HG03175 (cell line): ENCODE data around the gene ERC2.

Experiments
- ATAC-seq: cut with Tn5 transposase; IDR thresholded peaks from one replicate; pipeline ENCODE4 v1.9.1; 2021; ENCODE audit warnings: mild to moderate bottlenecking, moderate library complexity; ENCODE audit not compliant: unreplicated experiment

Gene ERC2

DNA sequence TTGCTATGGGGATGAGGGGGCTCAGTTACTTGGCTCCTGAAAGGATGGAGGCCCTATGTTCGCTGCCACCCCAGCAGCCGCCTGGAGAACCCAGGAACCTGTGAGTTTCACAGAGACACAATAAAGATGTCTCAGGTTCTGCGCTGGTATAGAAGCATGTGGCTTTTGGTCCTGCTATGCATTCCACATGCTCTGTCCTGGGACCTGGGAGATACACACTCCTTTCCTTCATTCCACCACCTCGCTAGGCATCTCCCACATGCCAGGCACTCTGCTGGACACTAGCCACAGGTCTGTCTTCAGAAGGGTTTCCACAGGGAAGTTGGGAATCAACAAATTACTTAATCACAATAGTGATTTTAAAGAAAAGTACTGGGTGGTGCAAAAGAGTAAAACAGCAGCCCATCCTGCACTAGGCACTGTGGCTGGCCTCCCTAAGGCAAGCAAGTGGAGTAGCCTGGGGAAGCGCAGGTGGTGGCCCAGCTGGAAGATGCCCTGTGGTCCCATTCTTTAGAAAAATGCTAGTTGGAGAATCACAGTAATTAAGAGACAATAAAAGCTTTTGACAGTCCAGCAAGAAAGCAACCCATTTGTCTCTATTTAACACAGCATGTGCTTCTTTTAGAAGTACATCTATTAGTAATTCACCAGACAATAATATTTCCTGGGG, 572.2 kb downstream of the ERC2 start:
- no peak for ATAC-seq

DNA sequence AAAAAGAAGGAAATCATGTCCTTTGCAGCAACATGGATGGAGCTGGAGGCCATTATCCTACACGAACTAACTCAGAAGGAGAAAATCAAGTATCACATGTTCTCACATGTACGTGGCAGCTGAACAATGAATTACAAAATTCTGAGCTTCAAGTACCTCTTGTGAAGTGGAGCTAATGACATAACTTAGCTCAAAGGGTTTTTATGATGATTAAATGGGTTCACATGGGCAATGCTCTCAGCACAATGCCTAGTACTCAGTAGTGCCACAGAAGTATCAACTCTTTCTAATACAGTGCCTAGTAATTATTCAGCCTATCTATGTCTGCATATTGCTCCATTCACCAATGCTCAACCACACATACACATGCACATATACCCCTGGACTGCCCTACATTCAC, 573.7 kb downstream of the ERC2 start:
- no peak for ATAC-seq

DNA sequence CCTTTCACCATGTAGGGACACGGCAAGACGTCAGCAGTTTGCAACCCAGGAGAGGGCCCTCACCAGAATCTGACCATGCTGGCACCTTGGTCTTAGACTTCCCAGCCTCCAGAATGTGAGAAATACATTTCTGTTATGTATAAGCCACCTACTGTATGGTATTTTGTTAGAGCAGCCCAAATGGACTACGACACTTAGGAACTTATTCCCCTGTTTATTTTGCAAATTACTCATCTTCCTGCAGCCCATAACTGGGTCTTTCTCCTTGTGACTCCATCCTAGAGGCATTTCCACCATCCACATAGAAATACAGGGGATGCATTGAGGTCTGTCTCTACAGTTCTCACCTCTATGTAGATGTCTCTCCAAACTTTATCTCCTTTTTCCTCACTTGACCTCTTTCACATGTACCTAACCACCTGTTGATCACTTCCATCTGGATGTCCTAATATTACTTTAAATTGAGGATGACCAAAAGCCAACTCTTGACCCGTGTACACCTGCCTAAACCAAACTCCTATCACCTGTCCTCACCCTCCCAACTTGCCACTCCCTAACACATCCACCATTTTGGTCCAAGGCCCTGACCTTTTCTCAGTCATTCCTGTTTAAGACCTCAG, 575.1 kb downstream of the ERC2 start:
- ATAC-seq = no peak

DNA sequence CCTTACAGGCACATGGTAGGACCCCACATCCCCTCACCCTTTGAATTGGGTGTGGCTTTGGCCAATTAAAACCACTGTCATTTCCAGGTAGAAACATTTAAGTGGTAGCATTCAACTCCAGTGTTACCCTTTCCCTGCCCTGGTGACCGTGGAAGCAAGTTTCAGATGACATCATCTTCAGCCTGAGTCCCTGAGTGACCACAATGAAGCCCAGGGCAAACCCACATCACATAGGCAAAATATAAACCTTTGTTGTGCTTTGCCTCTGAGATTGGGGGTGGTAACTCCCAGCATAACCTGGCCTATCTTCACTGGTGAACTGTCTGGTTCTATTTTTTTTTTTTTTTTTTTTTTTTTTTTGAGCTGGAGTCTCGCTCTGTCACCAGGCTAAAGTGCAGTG, 577.2 kb downstream of the ERC2 start:
- ATAC-seq = no peak

DNA sequence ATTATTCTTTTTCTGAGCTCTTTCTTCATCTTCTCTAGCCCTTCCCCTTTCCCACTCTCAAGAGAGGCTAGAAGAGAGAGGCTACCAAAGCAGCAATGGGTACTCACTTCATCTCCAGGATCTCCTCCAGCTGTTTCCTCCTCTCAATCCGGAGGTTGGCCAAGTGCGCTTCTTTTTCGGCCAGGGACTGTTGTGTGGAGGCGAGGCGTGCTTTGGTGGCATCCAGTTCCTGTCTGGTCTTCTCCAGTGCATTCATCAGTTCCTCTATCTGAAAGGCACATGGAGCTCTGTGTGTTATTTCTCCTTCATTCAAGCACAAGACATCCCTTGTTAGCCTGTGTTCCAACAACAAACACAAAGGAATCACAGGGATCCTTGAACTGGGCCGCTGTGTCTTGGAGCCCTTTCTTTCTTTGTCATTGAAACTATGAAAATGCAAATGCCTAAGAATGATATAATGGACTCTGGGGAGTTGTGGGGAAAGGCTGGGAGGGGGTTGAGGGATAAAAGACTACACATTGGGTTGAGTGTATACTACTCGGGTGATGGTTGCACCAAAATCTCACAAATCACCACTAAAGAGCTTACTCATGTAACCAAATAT, 579.9 kb downstream of the ERC2 start:
- ATAC-seq = no peak

DNA sequence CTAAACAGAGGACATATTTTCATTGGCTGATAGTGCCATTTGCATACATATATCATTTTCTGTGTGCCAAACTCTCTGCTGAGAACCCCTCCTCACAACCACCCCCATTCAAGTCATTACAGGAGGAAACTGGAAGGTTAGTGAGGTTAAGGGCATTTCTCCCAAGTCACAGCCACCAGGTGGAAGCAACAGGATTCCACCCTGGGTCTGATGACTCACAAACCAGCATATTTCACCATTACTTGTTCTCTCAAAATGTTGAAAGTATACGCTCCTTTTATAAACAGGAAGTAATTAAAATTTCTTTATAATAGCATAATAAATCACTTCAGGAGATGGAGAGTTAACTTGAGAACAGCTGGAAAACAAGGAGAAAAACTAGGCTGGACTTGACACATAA, 582.5 kb downstream of the ERC2 start:
- no peak for ATAC-seq

DNA sequence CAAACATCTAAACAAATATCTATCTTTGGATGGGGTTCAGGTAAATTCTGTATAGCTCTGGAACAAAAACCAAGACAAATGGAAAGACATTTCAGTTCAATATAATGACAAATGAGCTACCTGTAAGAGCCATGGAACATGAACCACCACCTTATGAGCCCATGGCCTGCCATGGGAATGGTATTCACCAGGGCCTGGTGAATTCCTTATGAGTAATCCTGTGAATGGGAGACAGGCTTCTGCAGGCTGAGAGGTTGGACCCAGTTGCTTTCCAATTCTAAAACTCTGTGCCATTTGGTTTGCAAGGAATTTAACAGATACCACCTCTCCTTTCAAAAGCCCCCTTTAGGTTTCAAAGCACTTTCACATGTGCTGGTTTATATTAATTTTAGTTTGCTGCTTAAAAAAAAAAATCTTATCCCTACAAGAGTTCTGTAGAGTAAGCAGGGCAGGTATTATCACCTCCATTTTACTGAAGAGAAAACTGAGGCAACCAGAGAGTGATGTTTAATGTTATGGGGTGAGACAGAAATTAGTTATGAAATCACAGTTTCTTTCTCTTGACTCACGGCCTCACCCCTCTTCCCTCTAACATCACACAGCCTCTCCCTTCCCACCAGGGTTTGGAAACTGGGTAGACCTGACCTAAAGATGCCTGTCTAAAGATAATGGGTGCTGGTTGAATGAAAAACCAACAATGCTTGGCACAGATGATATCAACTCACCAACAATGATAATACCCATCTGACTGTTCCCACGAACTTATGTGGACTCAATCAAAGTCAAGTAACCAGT, 583.6 kb downstream of the ERC2 start:
- ATAC-seq = no peak

DNA sequence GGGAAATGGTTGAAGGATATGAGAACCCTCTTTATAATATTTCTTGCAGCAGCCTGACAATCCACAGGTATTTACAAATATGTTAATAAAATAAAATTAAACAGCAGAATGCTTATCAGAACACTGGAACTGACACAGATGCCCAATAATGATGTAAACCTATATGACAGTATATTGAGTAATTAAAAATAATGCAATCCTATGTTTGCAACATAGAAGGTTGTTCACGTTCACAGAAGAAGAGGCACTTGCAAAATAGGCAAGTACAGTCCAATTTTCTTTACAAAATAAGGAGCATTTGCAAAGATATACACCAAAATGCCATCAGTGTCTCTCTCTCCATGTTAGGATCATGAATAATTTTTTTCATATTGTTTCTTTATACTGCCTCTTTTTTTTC, 584.2 kb downstream of the ERC2 start:
- no peak for ATAC-seq

DNA sequence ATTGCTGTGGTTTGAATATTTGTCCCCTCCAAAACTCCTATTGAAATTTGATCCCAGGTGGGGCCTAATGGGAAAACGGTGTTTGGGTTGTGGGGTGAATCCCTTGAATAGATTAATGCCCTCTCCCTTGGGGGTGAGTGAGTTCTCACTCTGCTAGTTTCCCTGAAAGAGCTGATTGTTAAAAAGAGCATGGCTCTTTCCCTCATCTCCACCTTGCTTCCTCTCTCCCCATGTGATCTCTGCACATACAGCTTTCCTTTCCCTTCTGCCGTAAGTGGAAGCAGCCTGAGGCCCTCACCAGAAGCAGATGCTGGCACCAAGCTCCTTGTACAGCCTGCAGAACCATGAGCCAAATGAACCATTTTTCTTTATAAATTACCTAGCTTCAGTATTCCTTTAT, 586.3 kb downstream of the ERC2 start:
- ATAC-seq = no peak

DNA sequence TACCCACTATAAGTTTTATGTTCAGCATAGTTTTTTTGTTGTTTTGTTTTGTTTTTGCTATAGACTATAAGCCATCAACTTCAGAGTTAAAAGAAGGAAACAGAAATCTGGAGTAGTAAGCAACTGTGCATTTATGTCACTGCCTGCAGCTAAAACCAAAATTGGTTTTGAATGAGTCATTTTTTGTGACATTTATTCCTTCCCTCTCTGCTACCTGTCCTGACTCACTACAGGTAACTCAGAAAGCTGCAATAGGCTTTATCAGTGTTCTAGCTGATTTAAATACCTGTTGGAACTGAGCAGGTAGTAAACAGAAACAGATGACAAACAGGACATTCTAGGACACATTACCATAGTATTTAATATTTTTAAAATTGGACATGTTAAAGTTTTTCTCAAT, 587.9 kb downstream of the ERC2 start:
- no peak for ATAC-seq

DNA sequence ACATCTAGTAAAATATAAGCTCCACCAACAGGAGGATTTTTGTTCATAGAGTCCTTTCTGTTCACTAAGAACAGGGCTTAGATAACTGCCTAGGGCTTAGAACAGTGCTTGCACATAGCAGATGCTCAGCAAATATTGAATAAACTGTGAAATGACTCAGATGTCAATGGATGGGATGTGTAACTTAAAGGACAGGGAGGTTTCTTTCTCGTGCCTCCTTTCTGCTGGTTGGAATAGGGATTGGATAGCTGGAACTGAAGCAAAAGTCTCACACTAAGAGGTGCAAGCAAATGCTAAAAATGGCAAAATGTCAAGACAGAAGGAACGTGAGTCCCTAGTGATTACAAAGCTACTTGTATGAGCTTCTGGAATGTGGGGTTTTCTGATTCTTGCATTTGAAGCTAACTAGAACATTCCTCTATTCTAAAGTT, 588.4 kb downstream of the ERC2 start:
- no peak for ATAC-seq

DNA sequence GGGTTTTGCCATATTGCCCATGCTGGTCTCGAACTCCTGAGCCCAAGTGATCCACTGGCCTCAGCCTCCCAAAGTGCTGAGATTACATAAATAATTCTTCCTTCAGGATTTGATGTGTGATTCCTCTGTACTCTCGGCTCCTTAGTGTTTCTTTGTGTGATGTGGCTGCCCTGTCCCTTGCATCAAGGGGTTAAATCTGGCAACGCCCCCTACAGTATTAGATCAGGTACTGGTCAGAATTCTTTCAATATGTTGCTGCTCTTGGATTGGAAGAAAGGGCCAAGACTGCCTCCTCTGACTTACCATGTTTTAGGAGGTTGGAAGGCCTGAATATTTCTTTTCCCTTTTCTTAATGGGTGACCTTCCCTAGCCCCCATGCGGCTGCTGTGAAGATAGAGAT, 590.6 kb downstream of the ERC2 start:
- no peak for ATAC-seq

DNA sequence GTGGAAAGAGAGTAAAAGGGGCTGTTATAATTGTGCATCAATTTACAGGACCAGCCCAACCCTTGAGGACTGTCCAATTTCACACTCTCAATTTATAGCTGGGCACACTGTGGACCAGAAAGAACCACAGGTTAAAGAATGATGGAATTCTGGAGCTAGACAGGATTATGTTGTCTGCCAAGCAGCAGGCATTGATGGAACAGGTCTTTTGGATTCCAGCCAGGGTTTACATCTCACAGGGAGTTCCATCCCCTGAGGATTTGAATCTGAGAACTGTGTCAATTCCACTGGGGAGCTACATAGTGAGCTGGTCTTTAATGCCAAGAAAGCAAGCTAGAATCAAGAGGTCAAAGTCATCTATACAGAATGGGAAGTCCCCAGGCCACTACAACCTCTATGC, 591.7 kb downstream of the ERC2 start:
- ATAC-seq = no peak

DNA sequence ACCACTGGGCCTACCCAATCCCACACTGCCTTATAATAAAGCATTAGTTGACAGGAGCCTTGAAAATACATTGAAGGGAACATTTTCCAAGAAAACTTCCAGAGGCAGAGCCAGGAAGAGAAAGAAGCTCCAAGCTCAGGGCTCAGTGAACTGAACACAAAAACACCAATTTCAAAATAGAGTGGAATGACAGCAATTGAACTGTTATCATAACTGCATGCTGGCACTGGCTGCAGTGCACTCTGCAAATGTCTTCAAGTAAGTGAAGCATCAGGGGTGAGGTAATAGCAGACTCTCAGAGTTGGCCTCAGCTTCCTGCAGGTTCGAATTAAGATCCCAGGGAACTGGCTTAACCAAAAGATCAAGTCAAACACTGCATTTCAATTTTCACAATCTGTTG, 593.2 kb downstream of the ERC2 start:
- no peak for ATAC-seq

DNA sequence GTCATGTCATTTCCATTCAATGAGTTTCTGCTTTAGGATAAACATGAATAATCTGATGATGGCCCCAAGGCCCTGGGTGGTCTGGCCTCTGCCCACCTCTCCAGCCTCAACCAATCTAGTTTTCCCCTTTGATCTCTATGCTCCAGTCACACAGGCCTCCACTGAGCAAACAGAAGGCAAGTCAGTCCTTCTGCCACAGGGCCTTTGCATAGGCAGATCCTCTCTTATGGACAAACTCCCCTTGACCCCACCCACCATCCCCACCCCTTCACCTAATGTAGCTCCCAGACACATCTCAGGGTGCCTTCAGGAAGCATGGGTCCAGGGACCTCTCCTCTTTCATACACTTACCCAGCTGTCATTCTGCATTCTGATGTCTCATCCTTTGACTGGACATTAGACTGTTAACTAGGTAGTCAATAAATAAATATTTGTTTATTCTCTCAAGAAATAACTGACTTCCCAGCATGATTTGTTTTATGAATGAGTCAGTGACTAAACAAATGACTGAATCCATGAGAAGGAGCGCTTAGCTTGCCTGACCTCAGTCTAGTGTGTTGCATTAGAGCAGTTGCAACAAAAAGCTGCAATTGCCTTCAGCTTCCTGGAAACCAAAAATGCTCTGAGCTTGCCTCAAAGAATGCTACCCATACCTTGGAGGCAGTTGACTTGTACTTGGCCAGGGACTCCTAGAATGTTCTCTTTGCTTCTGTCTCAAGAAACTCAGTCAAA, 594.6 kb downstream of the ERC2 start:
- no peak for ATAC-seq

DNA sequence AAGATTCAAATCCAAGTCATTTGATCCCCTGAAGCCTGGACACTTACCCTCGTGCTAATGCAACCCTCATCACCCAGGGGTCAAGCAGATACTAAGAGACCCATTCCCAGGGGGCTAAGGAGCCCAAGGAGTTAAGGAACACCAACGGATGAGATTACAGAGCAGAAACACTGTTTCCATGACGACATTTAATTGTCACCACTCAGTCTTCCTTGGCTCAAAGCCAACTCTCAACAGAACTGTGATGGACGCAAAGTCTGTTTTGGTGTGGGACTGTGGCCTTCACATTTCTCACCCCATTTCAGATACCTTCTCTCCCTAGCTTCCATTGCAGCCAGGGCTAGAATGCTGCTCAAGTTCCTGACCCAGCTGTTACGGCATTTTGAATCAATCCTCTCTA, 597.7 kb downstream of the ERC2 start:
- ATAC-seq = no peak

DNA sequence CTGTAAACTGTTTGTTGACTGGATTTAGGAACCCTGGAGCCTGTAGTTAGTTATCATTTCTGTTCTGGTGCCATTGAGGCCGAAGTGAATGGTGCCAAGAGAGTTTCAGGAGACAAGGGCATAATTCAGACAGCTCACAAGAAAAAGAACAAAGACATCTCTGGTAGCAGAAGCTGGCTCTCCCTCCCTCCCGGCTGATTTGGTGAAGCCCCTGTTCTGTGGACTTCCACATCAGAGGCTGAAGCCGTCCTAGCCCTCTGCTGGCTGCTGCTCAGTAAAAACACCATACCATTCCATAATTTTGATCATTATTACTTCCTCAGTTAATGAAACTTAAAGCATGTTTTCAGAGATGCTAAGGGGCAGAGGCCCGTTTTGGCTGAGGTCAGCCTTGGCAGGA, 599.9 kb downstream of the ERC2 start:
- no peak for ATAC-seq

DNA sequence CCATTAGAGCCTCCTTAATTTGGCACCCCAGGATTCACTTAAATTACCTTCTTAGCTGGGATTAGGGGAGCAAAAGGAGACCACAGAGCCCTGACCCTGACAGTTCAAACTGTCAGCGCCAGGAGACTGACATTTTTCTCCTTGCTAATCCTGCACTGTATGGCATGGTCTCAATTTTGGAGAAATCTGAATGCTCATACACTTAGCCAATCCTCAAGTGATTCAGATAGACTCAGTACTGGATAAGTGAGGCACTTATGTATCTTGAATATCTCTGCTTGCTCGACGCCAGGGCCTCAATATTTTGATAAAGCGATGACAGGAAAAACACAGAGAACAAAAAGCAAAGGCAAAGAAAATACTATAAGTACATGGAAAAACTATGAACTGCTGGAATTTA, 605.2 kb downstream of the ERC2 start:
- ATAC-seq = no peak

DNA sequence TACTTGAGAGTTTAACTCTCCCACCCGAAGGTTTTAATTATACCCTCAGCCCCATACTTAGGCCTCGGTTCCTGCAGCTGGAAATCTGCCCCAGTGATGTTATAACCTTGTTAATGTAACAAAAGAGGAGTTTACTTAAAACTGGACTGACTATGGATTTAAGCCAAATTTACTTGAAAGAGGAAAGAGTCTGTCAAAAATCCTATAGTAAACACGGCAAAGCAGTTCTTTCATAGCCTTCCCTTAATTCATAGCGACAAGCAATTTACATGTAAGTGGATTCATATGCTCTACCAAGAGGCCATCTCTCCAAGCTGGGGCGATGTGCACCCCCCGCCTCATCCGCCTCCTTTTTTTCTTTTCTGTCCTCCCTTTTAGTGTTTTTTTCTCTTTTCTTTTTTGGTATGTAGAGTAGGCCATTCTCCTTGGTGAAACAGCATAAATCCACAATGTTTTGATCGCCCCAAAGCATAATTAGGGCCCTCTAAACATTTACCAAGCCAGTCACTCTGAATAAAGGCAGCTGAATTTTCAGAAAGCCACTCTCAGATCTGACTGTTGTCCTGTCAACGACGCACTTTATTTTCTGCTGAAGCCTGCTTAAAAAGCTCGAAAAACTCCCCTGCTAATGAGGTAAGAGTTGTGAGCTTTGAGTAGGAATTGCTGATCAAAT, 608.1 kb downstream of the ERC2 start:
- no peak for ATAC-seq

DNA sequence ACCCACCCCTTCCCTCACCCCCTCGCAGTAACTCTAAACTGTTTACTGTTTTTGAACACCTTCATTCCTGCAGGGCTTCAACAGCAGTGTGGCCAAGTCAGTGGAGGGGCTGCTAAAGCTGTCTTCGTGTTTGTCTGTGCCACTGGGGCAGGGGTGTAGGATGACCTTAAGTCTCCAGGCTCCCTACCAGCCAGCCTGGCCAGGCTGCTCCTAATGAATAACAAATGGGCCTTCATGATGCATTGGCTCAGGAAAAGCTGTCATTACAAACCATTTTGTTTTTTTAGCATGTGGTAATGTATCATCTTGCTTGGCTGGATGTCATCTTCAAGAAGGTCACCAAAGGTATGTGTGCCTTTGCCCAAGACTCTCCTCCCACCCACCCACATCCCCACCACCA, 609.0 kb downstream of the ERC2 start:
- ATAC-seq = no peak

DNA sequence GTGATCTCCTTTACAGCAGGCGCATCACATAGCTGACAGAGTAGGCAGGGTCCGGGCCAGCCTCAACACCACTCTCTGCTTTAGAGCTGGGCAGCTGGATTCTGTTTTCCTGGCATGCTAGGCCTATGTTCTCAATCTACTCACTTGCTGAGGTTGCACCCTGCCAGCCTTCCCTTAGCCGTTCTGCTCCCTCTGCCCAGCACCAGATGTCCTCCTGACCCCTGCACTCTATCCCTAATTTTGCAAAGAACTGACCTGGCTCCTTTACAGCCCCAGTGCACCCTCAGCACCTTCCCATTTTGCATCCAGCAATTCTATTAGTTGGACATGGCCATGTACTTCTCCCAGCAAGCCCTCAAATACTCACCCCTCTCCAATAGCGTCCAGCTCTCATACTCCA, 609.5 kb downstream of the ERC2 start:
- ATAC-seq = no peak
